UCSD-AML1 (cell line): ENCODE data around the gene CHIC1.
"Not testable (repeated sequence)": the region's sequence is repeated elsewhere in the genome, so short reads cannot be mapped to it uniquely, and the experiment has no call there.

ENCODE experiments used
- DNase-seq: peaks from one replicate; lab custom pipeline; 2025; ENCODE audit not compliant: unreplicated experiment; lab: John Stamatoyannopoulos, UW

Gene CHIC1

GRCh38 chrX:73562984-73563737, at the start of gene CHIC1:
TSS of gene CHIC1 (plus strand) at chrX:73563197. CDS start at chrX:73563285, 88 bp downstream.
- peak; percentile 76 for DNase-seq

GRCh38 chrX:73522823-73523222, 40.2 kb upstream of the CHIC1 start:
- DNase-seq, result not testable (repeated sequence)

GRCh38 chrX:73524906-73525305, 38.1 kb upstream of the CHIC1 start:
- no peak for DNase-seq

GRCh38 chrX:73525928-73526690, 36.9 kb upstream of the CHIC1 start:
- DNase-seq, result no peak

- DNase-seq, result not testable (repeated sequence)
Measured at GRCh38 chrX:73531655-73532054, 31.3 kb upstream of the CHIC1 start.

GRCh38 chrX:73556159-73556558, 6.8 kb upstream of the CHIC1 start:
- DNase-seq, result no peak

- DNase-seq, result no peak
Measured at GRCh38 chrX:73561801-73562200, 1.2 kb upstream of the CHIC1 start.

GRCh38 chrX:73562458-73562857, 539 bp upstream of the CHIC1 start:
- no peak for DNase-seq

GRCh38 chrX:73563738-73564068, 706 bp downstream of the CHIC1 start:
- DNase-seq, result no peak

- DNase-seq, result no peak
Measured at GRCh38 chrX:73577361-73577760, 14.4 kb downstream of the CHIC1 start.

GRCh38 chrX:73581002-73581628, 18.1 kb downstream of the CHIC1 start:
- no peak for DNase-seq

GRCh38 chrX:73597758-73598157, 34.8 kb downstream of the CHIC1 start:
- not testable (repeated sequence) for DNase-seq

GRCh38 chrX:73615022-73615421, 52.0 kb downstream of the CHIC1 start:
- DNase-seq, result no peak

GRCh38 chrX:73641669-73642068, 78.7 kb downstream of the CHIC1 start:
- not testable (repeated sequence) for DNase-seq

- DNase-seq, result no peak
Measured at GRCh38 chrX:73647212-73647611, 84.2 kb downstream of the CHIC1 start.

GRCh38 chrX:73647632-73648322, 84.8 kb downstream of the CHIC1 start:
- DNase-seq, result no peak

GRCh38 chrX:73661322-73661721, 98.3 kb downstream of the CHIC1 start:
- not testable (repeated sequence) for DNase-seq

GRCh38 chrX:73668779-73669178, 105.8 kb downstream of the CHIC1 start:
- DNase-seq, result no peak

GRCh38 chrX:73681408-73681807, 118.4 kb downstream of the CHIC1 start:
- no peak for DNase-seq

GRCh38 chrX:73683236-73683859, 120.4 kb downstream of the CHIC1 start:
- no peak for DNase-seq

GRCh38 chrX:73707014-73707413, 144.0 kb downstream of the CHIC1 start:
- DNase-seq, result not testable (repeated sequence)
